Suppressor macrophage treated with lipopolysaccharide for 4 hours (primary cell): Measurements from ENCODE around the gene SWSAP1.
A peak's percentile ranks its signal among the peaks of the same experiment; 100 is the strongest.
"Not testable (repeated sequence)": the region's sequence is repeated elsewhere in the genome, so short reads cannot be mapped to it uniquely, and the experiment has no call there.

Experiments used
- DNase-seq: peaks from one replicate; pipeline ENCODE4 v3.0.0-alpha.2; 2020

Gene SWSAP1

GRCh38 chr19:11379269-11379845 is 4.9 kb downstream of the SWSAP1 start:
- not testable (repeated sequence) for DNase-seq

DNA sequence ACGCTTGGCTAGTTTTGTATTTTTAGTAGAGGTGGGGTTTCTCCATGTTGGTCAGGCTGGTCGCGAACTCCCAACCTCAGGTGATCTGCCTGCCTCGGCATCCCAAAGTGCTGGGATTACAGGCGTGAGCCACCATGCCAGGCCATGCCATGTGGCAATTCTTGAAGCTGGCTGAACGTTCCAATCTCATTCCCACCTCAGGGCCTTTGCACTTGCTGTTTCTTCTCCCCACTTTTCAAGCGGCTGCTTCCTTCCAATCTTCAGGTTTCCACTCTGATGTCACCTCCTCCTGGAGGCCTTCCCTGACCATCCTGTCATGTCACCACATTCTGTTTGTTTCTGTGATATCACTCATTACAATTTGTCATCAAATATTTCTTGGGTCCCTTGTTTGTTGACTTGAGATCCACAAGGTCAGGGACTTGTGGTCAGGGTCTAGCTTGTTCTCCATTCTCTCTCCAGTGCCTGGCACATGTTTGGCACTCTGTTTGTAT is 5.4 kb downstream of the SWSAP1 start:
- DNase-seq = no peak

DNA sequence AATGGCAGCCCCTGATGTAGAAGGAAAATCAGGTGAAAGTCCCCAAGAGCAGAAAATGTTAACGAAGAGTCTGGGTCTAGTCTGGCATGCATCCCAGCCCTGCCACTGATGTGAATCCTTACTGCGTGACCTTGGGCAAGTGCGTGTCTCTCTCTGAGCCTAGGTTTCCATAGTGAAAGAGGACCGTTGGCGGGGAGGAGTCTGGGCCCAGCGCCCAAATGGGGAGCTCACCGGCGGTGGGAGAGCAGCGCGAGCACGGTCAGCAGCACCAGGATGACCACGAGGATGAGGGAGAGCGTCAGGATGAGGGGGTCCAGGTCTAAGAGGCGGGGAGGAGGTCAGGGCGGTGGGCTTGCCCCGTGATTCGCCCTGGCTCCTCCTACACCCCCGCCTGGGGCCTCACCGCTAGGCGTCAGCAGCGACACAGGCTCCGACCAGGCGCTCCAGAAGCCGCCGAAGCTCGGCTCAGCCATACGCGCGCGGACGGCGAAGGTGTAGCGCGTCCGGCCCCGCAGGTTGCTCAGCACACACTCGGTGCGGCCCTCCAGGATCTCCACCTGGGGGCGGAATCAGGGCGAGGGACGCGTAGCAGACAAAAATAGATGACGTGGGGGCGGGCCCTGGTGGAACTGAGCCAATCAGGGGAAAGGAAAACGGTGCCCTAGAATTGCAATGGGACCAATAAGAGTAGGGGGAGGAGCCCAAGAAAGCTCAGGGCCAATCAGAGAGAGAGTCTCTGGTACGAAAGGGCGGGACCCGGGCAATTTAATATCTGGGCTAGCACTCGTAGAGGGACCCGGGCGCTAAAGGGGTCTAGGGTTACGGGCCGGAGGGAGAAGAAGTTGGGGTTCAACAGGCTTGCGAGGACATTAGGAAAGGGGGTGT is 6.4 kb downstream of the SWSAP1 start:
- peak; percentile 95 for DNase-seq

DNA sequence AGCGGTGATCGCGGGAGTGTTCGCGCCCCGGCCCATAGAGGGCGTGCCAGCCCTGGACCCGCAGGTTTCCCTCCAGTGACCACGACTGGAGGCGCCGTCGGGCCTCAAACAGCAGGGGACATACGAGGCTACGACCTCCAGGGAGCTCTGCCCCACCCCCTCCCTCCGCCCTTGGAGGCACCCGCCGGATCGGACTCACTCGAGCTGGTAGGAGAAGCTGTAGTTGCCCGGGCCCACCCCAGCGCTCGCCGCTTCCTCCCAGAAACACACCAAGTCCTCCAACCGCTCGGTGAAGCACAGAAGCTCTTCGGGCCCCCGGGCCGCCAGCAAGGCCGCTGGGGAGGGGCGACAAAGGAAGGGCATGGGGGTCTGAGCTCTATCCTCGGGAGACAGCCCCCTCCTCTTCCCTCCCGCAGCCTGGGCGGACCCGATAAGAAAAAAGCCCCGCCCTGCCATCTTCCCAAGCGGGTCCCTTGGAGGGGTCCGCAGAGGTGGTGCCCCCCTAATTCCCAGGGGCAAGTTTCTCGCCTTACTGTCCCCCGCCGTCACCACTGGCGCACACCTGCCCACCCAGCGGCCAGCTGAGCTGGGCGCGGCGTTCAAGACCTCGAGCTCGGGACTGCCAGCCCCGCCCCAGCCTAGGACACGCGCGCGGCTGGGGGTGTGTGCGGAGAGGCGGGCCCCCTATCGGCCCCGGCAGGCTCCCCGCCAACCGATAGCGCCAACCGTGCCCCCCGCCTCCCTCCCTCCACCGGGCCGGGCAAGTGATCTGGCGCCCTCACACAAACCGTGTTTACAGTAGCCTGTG is 8.6 kb downstream of the SWSAP1 start:
- DNase-seq = peak; percentile 68

DNA sequence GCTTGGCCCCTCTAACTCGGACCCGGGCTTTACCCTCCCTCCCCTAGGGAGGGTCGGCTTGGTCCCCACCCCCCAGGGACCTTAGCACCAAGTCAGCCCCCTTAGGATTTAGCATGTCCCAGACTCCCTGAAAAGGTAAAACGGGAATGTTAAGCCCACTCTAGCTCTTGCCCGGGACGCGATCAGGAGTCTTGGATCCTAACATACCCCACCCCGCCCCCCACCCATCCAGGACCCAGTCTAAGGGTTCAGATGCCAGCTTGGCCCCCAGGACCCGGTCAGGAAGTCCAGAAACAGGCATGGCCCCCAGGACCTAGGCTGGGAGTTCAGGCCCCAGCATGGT is 9.2 kb downstream of the SWSAP1 start:
- no peak for DNase-seq

DNA sequence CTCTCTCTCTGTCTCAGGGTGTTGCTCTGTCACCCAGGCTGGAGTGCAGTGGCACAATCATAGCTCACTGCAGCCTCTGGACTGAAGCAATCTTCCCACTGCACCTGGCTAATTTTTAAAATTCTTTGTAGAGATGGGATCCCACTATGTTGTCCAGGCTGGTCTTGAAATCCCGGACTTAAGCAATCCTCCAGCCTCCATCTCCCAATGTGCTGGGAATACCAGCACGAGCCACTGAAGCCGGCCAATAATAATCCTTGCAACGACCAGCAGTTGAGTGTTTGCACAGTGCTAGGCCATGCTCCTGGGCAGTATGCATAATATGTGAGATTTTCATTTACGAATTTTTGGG is 10.3 kb downstream of the SWSAP1 start:
- no peak for DNase-seq

- DNase-seq = peak; percentile 49
Measured at GRCh38 chr19:11387162-11388034, 12.9 kb downstream of the SWSAP1 start.

DNA sequence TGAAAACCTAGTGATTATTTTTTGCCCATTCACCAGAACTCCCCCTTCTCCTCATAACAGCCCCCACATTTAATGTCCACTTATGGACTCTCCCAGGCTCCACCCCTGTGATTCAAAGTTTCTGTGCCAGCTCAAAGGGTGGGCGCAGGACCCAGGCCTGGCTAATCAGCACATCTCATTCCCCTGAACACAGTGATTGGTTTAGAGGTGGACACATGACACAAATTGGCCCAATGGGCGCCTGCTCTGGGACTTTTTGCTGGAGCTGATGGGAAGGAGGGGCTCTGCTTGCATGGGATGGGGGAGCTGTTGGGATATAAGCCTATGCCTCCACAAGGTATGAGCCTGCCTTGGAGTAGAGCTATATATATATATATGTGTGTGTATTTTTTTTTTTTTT is 15.9 kb downstream of the SWSAP1 start:
- no peak for DNase-seq

- DNase-seq = no peak
Measured at GRCh38 chr19:11390933-11391680, 16.6 kb downstream of the SWSAP1 start.

- no peak for DNase-seq
Measured at GRCh38 chr19:11397089-11397610, 22.7 kb downstream of the SWSAP1 start.

GRCh38 chr19:11399667-11400066 is 25.2 kb downstream of the SWSAP1 start:
- DNase-seq = no peak

- no peak for DNase-seq
Measured at GRCh38 chr19:11400798-11401197, 26.3 kb downstream of the SWSAP1 start.

GRCh38 chr19:11401808-11402543 is 27.5 kb downstream of the SWSAP1 start:
- no peak for DNase-seq

GRCh38 chr19:11404588-11405222 is 30.2 kb downstream of the SWSAP1 start:
- DNase-seq = no peak

GRCh38 chr19:11405846-11406643 is 31.6 kb downstream of the SWSAP1 start:
- no peak for DNase-seq

DNA sequence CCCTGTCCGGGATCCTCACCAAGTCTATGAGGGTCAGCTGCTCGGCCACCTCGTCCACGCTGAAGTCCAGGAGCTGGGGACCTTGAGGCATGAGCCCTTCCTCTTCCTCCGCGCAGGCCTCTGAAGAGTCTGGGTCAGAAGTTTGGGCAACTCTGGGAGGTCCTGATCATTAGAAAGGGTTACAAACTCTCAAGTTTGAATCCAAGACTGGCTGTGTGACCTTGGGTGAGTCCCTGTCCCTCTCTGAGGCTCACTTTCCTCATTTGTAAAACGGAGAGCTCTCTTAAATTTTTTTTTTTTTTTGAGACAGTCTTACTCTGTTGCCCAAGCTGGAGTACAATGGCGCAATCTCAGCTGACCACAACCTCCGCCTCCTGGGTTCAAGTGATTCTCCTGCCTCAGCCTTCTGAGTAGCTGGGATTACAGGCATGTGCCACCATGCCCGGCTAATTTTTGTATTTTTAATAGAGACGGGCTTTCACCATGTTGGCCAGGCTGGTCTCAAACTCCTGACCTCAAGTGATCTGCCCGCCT is 32.3 kb downstream of the SWSAP1 start:
- peak; percentile 45 for DNase-seq

GRCh38 chr19:11408591-11408990 is 34.1 kb downstream of the SWSAP1 start:
- DNase-seq = no peak

- DNase-seq = no peak
Measured at GRCh38 chr19:11410682-11411081, 36.2 kb downstream of the SWSAP1 start.

- no peak for DNase-seq
Measured at GRCh38 chr19:11414544-11414943, 40.1 kb downstream of the SWSAP1 start.
